Osteoblast (primary cell): ENCODE measurements around the gene ITGAE. TPM values are rescaled to one million over a fixed set of nuclear protein-coding genes. Genes with fewer than 3 reads are reported as not detected.
A peak's percentile ranks its signal among the peaks of the same experiment; 100 is the strongest.

Experiments used
- DNase-seq: peaks from one replicate; pipeline ENCODE4 v3.0.0; 2011; ENCODE audit warnings: low spot score, mixed read lengths; ENCODE audit not compliant: insufficient read length; ENCODE audit errors: missing footprints
- H2AFZ ChIP-seq: 2 replicates; pipeline ENCODE4 v1.6.0; 2011; ENCODE audit warnings: mild to moderate bottlenecking, low read length
- H3K27ac ChIP-seq: 2 replicates; pipeline ENCODE4 v1.5.1; 2011; ENCODE audit warnings: mild to moderate bottlenecking, low read depth, low read length, moderate library complexity
- H3K27me3 ChIP-seq: 2 replicates; pipeline ENCODE4 v1.6.0; 2012; ENCODE audit warnings: mild to moderate bottlenecking, control low read depth, inconsistent platforms, low read length, moderate library complexity; ENCODE audit not compliant: insufficient read depth
- H3K36me3 ChIP-seq: 2 replicates; pipeline ENCODE4 v1.5.1; 2011; ENCODE audit warnings: mild to moderate bottlenecking, low read length, control low read depth, moderate library complexity; ENCODE audit not compliant: insufficient read depth
- H3K4me1 ChIP-seq: 2 replicates; pipeline ENCODE4 v1.5.1; 2011; ENCODE audit warnings: mild to moderate bottlenecking, low read length, control low read depth, moderate library complexity; ENCODE audit not compliant: insufficient read depth
- H3K4me2 ChIP-seq: 2 replicates; pipeline ENCODE4 v1.6.0; 2011; ENCODE audit warnings: mild to moderate bottlenecking, low read length; ENCODE audit not compliant: insufficient read depth
- H3K4me3 ChIP-seq: fragments of 200-600 bp; sonication (generic); 3 replicates; pipeline ENCODE4 v1.5.1; 2012; ENCODE audit warnings: mild to moderate bottlenecking, low read length, inconsistent platforms; ENCODE audit not compliant: insufficient read depth
- H3K79me2 ChIP-seq: 2 replicates; pipeline ENCODE4 v1.6.0; 2012; ENCODE audit warnings: mild to moderate bottlenecking, low read length, control low read depth, inconsistent platforms; ENCODE audit not compliant: insufficient read depth
- H3K9me3 ChIP-seq: 2 replicates; pipeline ENCODE4 v1.5.1; 2011; ENCODE audit warnings: low read depth, low read length, control low read depth
- H4K20me1 ChIP-seq: 2 replicates; pipeline ENCODE4 v1.6.0; 2012; ENCODE audit warnings: mild to moderate bottlenecking, low read length, control low read depth; ENCODE audit not compliant: insufficient read depth
- total RNA-seq: library from RNA; depleted of rRNA; stranded (reverse); fragments of >200 nt; gene quantifications from 2 replicates; pipeline ENCODE4 v1.2.3, GENCODE V29; 2012
- TF ChIP-seq, protein P1 (sequence below): IDR thresholded peaks from 2 replicates; pipeline ENCODE4 v1.5.1; 2011; ENCODE audit warnings: mild to moderate bottlenecking, low read depth, low read length, moderate library complexity; ENCODE audit errors: extremely low read depth

Gene ITGAE
- total RNA-seq, 1 donor, result 10.5 TPM

DNA sequence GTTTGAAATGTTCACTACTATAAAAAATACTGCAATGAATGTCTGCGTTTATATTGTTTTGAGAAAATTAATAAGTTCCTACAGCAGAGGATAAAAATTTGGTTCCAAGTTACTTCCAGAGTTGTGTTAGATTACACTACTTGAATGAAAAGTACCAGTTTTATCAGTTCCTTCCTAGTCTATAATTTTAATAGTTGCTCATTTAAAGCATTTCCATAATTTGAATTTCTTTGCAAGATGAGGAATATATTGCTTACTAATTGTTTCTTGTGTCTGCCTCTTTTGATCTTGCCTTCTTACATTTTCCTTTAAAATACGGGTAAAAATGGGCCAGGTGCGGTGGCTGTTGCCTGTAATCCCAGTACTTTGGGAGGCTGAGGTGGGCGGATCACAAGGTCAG lies 128.4 kb downstream of the ITGAE start:
- Histone ChIP-seq H3K4me1 (peaks cover 8% of the 10 kb centered on the region), H2AFZ (no peak overlapping the region), H3K4me3 (no peak overlapping the region), H4K20me1 (peaks cover 8% of the 10 kb centered on the region), H3K36me3 (peaks cover 6% of the 10 kb centered on the region), H3K27ac (no peak overlapping the region), H3K79me2 (peaks cover 23% of the 10 kb centered on the region), H3K27me3 (no peaks in the 10 kb centered on the region), H3K4me2 (no peak overlapping the region), H3K9me3 (no peaks in the 10 kb centered on the region)
- TF ChIP-seq, protein P1, sequence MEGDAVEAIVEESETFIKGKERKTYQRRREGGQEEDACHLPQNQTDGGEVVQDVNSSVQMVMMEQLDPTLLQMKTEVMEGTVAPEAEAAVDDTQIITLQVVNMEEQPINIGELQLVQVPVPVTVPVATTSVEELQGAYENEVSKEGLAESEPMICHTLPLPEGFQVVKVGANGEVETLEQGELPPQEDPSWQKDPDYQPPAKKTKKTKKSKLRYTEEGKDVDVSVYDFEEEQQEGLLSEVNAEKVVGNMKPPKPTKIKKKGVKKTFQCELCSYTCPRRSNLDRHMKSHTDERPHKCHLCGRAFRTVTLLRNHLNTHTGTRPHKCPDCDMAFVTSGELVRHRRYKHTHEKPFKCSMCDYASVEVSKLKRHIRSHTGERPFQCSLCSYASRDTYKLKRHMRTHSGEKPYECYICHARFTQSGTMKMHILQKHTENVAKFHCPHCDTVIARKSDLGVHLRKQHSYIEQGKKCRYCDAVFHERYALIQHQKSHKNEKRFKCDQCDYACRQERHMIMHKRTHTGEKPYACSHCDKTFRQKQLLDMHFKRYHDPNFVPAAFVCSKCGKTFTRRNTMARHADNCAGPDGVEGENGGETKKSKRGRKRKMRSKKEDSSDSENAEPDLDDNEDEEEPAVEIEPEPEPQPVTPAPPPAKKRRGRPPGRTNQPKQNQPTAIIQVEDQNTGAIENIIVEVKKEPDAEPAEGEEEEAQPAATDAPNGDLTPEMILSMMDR, result no peak
- DNase-seq, result no peak

DNA sequence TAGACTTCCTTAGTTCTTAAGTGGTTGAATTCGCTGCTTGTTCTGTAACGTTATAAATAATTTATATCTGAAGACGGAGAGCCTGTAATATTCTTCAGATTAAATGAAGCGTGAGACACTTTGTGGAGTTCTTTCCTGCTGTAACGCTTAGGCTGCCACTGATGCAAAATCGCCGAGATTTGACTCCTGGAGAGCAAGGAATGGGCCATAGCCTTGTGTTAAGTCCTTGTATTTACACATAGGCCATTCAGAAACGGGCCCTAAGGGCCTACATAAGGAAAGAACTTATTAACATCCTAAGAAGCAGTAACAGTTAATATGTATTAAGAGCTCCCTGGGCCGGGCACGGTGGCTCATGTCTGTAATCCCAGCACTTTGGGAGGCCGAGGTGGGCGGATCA lies 131.4 kb downstream of the ITGAE start:
- Histone ChIP-seq H3K4me3 (peak overlapping the region; percentile 99), H3K27me3 (no peaks in the 10 kb centered on the region), H4K20me1 (peaks cover 31% of the 10 kb centered on the region), H2AFZ (no peak overlapping the region), H3K4me2 (peak overlapping the region; percentile 88), H3K9me3 (no peaks in the 10 kb centered on the region), H3K79me2 (peaks cover 51% of the 10 kb centered on the region), H3K27ac (peak overlapping the region; percentile 83), H3K36me3 (peaks cover 12% of the 10 kb centered on the region), H3K4me1 (peaks cover 25% of the 10 kb centered on the region)
- TF ChIP-seq, protein P1, result no peak
- no peak for DNase-seq

DNA sequence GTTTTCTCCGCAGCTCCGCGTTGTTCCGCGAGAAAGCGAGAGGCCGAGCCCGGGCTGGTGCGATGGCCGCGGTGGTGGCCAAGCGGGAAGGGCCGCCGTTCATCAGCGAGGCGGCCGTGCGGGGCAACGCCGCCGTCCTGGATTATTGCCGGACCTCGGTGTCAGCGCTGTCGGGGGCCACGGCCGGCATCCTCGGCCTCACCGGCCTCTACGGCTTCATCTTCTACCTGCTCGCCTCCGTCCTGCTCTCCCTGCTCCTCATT lies 132.0 kb downstream of the ITGAE start:
- DNase-seq, result no peak
- Histone ChIP-seq H3K4me3 (peak overlapping the region; percentile 99), H4K20me1 (peaks cover 37% of the 10 kb centered on the region), H2AFZ (peak overlapping the region; percentile 91), H3K9me3 (no peaks in the 10 kb centered on the region), H3K27ac (peak overlapping the region; percentile 83), H3K27me3 (no peaks in the 10 kb centered on the region), H3K4me2 (peak overlapping the region; percentile 88), H3K79me2 (peaks cover 56% of the 10 kb centered on the region), H3K4me1 (peaks cover 25% of the 10 kb centered on the region), H3K36me3 (peaks cover 17% of the 10 kb centered on the region)
- TF ChIP-seq, protein P1, result no peak

DNA sequence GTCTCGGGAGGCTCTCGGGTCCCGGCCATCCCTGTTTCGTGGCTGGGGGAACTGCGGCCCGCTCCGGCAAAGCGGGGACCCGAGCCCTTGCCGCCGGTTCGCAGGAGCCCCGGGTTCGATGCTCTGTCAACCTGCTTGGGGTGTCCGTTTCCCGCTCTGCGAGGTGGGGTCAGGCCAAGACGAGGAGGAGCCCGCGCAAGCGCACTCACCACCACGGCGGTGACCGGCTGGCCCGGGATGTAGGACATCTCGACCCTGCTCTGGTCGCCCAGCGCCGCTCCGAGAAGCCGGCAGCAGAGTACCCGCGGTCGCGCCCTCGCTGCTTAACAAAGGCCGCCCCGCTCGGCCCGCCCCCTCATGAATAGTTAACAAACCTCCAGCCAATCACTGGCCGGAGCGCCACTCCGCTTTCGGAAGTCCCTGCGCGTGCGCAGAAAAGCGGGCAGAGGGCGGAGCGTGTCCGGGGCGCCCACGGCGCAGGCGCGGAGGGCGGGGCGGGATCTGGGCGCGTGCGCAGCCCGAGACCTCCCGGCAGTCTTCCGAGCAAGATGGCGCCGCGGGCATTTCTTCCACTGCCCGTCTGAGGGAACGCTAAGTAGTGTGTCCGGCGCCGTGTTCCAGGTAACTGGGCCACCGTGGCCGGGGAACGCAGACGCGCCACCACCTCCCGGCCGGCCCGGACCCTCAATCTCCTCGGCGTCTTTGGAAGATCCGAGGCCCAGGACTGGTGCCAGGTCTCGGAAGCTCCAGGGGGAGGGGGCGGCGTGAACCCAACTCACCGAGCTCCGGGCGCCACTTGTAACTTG lies 132.5 kb downstream of the ITGAE start, which contains the start of the genes EMC6 and TAX1BP3:
EMC6 (plus strand) TSS at position 534 of the 806 bp plus-strand sequence. CDS start 335 bp downstream, outside the sequence.
TAX1BP3 (minus strand) TSS at position 300 of the 806 bp plus-strand sequence; CDS start at position 248, 52 bp downstream.
- Histone ChIP-seq H3K4me1 (peaks cover 25% of the 10 kb centered on the region), H4K20me1 (peaks cover 41% of the 10 kb centered on the region), H3K4me2 (peak within 1 kb of the TSS; percentile 100), H3K79me2 (peaks cover 60% of the 10 kb centered on the region), H3K27ac (peak within 1 kb of the TSS; percentile 83), H3K9me3 (no peaks in the 10 kb centered on the region), H3K27me3 (no peaks in the 10 kb centered on the region), H2AFZ (peak within 1 kb of the TSS; percentile 91), H3K36me3 (peaks cover 22% of the 10 kb centered on the region), H3K4me3 (peak within 1 kb of the TSS; percentile 99)
- DNase-seq, result peak; percentile 100
- TF ChIP-seq, protein P1, result no peak
